Activated CD4-positive, alpha-beta memory T cell treated with anti-CD3 and anti-CD28 coated beads, Interleukin-2, amount 10 ng/mL, durations not matched to agents 7 days and 5 days (primary cell): ENCODE measurements around the gene PPP1R3G. TPM values are rescaled to one million over a fixed set of nuclear protein-coding genes. Genes with fewer than 3 reads are reported as not detected.

Source experiments
- CTCF ChIA-PET: fragments of 350-600 bp; sonication (Branson Sonifier 250); formaldehyde crosslinking; loops from one replicate; lab custom pipeline; 2021; ENCODE audit warnings: antibody characterized with exemption, inconsistent platforms; lab: Charles Lee
- POLR2A ChIA-PET: fragments of 350-600 bp; sonication (Branson Sonifier 250); formaldehyde crosslinking; loops from one replicate; lab custom pipeline; 2021; ENCODE audit warnings: antibody characterized with exemption; lab: Charles Lee
- DNase-seq: peaks from one replicate; pipeline ENCODE4 v3.0.0-alpha.2; 2020
- H3K27ac Mint-ChIP-seq: one replicate; pipeline ENCODE4 v1.8.0; 2021; ENCODE audit warnings: mild to moderate bottlenecking, mixed read lengths
- H3K27me3 Mint-ChIP-seq: one replicate; pipeline ENCODE4 v1.8.0; 2021; ENCODE audit warnings: mixed read lengths
- H3K36me3 Mint-ChIP-seq: one replicate; pipeline ENCODE4 v1.8.0; 2021; ENCODE audit warnings: low read depth, mixed read lengths
- H3K4me1 Mint-ChIP-seq: one replicate; pipeline ENCODE4 v1.8.0; 2021; ENCODE audit warnings: mixed read lengths
- H3K4me3 Mint-ChIP-seq: one replicate; pipeline ENCODE4 v1.8.0; 2021; ENCODE audit warnings: mild to moderate bottlenecking, mixed read lengths
- H3K9me3 Mint-ChIP-seq: one replicate; pipeline ENCODE4 v1.8.0; 2021; ENCODE audit warnings: mixed read lengths
- total RNA-seq, 2 experiments: library from RNA; stranded (reverse); gene quantifications; one replicate each; pipeline ENCODE4 v1.2.3, GENCODE V29; 2021

Gene PPP1R3G
- total RNA-seq, 2 experiments from 2014 or later, result 0.08 to 0.10 TPM

DNA sequence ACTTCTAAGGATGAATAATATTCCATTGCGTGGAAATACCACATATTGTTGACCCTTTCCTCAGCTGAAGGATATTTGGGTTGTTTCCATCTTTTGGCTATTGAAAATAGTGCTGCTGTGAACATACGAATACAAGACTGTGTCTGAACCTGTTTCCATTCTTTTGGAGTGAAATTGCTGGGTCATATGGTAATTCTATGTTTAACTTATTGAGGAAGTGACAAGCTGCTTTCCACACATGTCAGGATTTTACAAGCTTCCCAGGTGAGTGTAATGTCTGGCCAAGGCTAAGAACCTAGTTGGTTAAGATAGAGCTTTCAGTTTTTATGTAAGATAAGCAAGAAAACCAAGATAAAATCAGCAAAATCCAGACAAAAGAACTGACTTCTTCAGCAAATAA is 48.8 kb downstream of the PPP1R3G start:
- Mint-ChIP-seq H3K9me3 (no peaks in the 10 kb centered on the region), H3K4me3 (no peak overlapping the region), H3K4me1 (peaks cover 5% of the 10 kb centered on the region), H3K36me3 (no peaks in the 10 kb centered on the region), H3K27me3 (no peaks in the 10 kb centered on the region), H3K27ac (no peak overlapping the region)
- ChIA-PET POLR2A (interaction anchor here (0.7 kb wide), 1 partner anchor 382 kb away, joined by 3 read pairs; no protein-coding TSS in a partner anchor), CTCF (interaction anchor here (0.6 to 1.5 kb wide), 2 partner anchors 10 to 81 kb away, joined by 3 to 4 read pairs; no protein-coding TSS in a partner anchor)
- no peak for DNase-seq

DNA sequence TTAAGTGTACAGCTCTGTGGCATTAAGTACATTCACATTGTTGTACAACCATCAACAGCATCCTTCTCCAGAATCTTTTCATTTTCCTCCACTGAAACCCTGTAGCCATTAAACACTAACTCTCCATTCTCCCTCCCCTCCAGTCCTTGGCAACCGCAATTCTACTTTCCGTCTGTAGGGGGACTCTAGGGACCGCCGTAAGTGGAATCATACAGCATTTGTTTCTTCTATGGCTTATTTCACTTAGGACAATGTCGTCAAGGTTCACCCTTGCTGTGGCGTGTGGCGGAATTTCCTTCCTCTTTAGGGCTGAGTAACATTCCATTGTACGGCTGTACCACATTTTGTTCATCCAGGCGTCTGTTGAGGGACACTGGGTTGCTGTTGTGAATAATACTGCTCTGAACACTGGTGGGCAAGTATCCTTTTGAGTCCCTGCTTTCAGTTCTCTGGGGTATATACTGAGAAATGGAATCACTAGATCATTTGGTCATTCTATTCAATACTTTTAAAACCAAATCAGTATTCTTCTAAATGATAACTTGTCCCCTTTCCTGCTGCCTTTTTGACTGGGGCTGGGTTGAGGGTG is 50.7 kb downstream of the PPP1R3G start:
- H3K27me3 Mint-ChIP-seq, result no peaks in the 10 kb centered on the region
- POLR2A ChIA-PET, result no interaction called here
- DNase-seq, result peak; percentile 54
- H3K4me1 Mint-ChIP-seq, result peaks cover 5% of the 10 kb centered on the region
- no peaks in the 10 kb centered on the region for H3K36me3 Mint-ChIP-seq
- no peak overlapping the region for H3K27ac Mint-ChIP-seq
- CTCF ChIA-PET, result interaction anchor here (0.8 kb wide), 1 partner anchor 11 kb away, joined by 3 read pairs; no protein-coding TSS in a partner anchor
- H3K4me3 Mint-ChIP-seq, result no peak overlapping the region
- H3K9me3 Mint-ChIP-seq, result no peaks in the 10 kb centered on the region

DNA sequence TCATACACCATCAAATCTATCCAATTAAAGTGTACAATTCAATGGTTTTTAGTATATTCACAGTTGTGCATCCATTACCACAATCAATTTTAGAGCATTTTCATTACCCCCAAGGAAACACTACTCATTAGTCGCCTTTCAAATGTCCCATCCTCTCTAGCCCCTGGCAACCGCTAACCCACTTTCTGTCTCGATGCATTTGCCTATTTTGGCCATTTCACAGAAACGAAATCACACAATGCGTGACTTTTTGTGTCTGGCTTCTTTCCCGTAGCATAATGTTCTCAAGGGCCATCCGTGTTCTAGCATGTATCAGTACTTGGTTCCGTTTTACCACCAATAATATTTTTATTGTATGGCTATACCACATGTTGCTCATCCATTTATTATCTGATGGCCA is 51.7 kb downstream of the PPP1R3G start:
- Mint-ChIP-seq H3K27me3 (no peaks in the 10 kb centered on the region), H3K9me3 (no peaks in the 10 kb centered on the region), H3K4me1 (peaks cover 5% of the 10 kb centered on the region), H3K36me3 (no peaks in the 10 kb centered on the region), H3K4me3 (no peak overlapping the region), H3K27ac (no peak overlapping the region)
- CTCF ChIA-PET, result interaction anchor here (0.8 kb wide), 1 partner anchor 29 kb away, joined by 3 read pairs; no protein-coding TSS in a partner anchor
- POLR2A ChIA-PET, result no interaction called here
- no peak for DNase-seq

Other genes with a start within 250 kb of the PPP1R3G start
- 1 to 10 TPM; 2.1 to 3.4 TPM for gene RPP40, start 81.3 kb upstream of the PPP1R3G start, total RNA-seq
- 10 to 100 TPM; 21.2 to 22.7 TPM for gene LYRM4, start 175.6 kb downstream of the PPP1R3G start, total RNA-seq
- 10 to 100 TPM; 17.6 to 18.7 TPM for gene FARS2, start 176.2 kb downstream of the PPP1R3G start, total RNA-seq